Lung (tissue), 13 donors: Measurements from ENCODE around the gene KRTAP26-1. TPM values are rescaled to one million over a fixed set of nuclear protein-coding genes. Genes with fewer than 3 reads are reported as not detected.

Experiments
- ATAC-seq: fragments of 200-7000 bp; cut with Tn5 transposase; one replicate; pipeline ENCODE4 v1.9.1; 2020; ENCODE audit warnings: moderate number of reproducible peaks; ENCODE audit not compliant: insufficient read depth, low FRiP score
- DNase-seq, 3 donors: peaks; one replicate each; pipeline ENCODE4 v3.0.0-alpha.2; 2013 to 2017
- H3K27ac ChIP-seq, 2 donors: one replicate each; pipeline ENCODE4 v1.5.1; 2013; ENCODE audit warnings: mild to moderate bottlenecking in 2 of 2, moderate library complexity in 2 of 2, control low read depth in 1 of 2, inconsistent platforms in 1 of 2, low read depth in 1 of 2, low read length in 1 of 2
- H3K27me3 ChIP-seq, 3 donors: one replicate each; pipeline ENCODE4 v1.5.1; 2013; ENCODE audit warnings: low read length in 2 of 3; ENCODE audit not compliant: control insufficient read depth in 3 of 3, insufficient read depth in 3 of 3
- H3K36me3 ChIP-seq, 4 donors: one replicate each; pipeline ENCODE4 v1.5.1; 2013; ENCODE audit warnings: low read length in 4 of 4, mild to moderate bottlenecking in 1 of 4, moderate library complexity in 1 of 4; ENCODE audit not compliant: control insufficient read depth in 4 of 4, insufficient read depth in 4 of 4
- H3K4me1 ChIP-seq, 5 donors: one replicate each; pipeline ENCODE4 v1.5.1; 2013; ENCODE audit warnings: low read length in 5 of 5, mild to moderate bottlenecking in 2 of 5, moderate library complexity in 1 of 5; ENCODE audit not compliant: control insufficient read depth in 5 of 5, insufficient read depth in 5 of 5
- H3K4me3 ChIP-seq: one replicate; pipeline ENCODE4 v1.5.1; 2013; ENCODE audit warnings: mild to moderate bottlenecking, control low read depth, moderate library complexity
- H3K9ac ChIP-seq, 2 donors: one replicate each; pipeline ENCODE4 v1.5.1; 2013; ENCODE audit warnings: low read length in 2 of 2, control low read depth in 1 of 2; ENCODE audit not compliant: insufficient read depth in 1 of 2
- H3K9me3 ChIP-seq, 4 donors: one replicate each; pipeline ENCODE4 v1.5.1; 2013; ENCODE audit warnings: low read length in 3 of 4, mild to moderate bottlenecking in 1 of 4, moderate library complexity in 1 of 4; ENCODE audit not compliant: control insufficient read depth in 4 of 4, insufficient read depth in 3 of 4
- CTCF ChIP-seq: IDR thresholded peaks from 2 replicates; pipeline ENCODE4 v1.5.1; 2012; ENCODE audit warnings: mild to moderate bottlenecking; ENCODE audit errors: control extremely low read depth, extremely low read depth
- WGBS, 2 donors: extraction: QIAGEN DNeasy Blood & Tissue Kit; methylation state at CpG; one replicate each; pipeline ENCODE4 v1.1.7; 2013; 5-methylcytosine and 5-hydroxymethylcytosine counted together
- polyA plus RNA-seq, 2 donors: library from polyadenylated mRNA; stranded (reverse); fragments of 200-250 nt; gene quantifications; one replicate each; pipeline ENCODE4 v1.2.1, GENCODE V29; 2013
- small RNA-seq: library from RNA; depleted of rRNA; stranded (forward); fragments of <200 nt; gene quantifications from one replicate; pipeline ENCODE3, GENCODE V24; 2014; ENCODE audit warnings: low replicate concordance
- total RNA-seq, 2 donors: library from RNA; depleted of rRNA in 1 of 2; stranded (reverse); fragments of >200 nt in 1 of 2; gene quantifications; one replicate each; pipeline ENCODE4 v1.2.1, GENCODE V29; 2014 to 2021
- donor health status: control.
- donor health status: control.
- donor health status: Bipolar disorder and iron deficiency.
- donor health status: healthy.
- donor health status: DM: yes; HTN: yes; CAD: no.

Gene KRTAP26-1
- total and polyA plus RNA-seq, 4 donors = not detected

GRCh38 chr21:30271156-30271555 lies 49.0 kb downstream of the KRTAP26-1 start:
- Histone ChIP-seq H3K27me3 (no peaks in the 10 kb centered on the region), H3K36me3 (no peaks in the 10 kb centered on the region), H3K4me3 (no peak overlapping the region), H3K4me1 (no peaks in the 10 kb centered on the region), H3K9me3 (no peaks in the 10 kb centered on the region), H3K27ac (no peak overlapping the region), H3K9ac (no peak overlapping the region)
- no peak for TF ChIP-seq CTCF
- 76 to 86% methylated on average over 5 of the region's 5 CpGs for WGBS, 2 donors
- ATAC-seq = no peak
- no peak for DNase-seq

GRCh38 chr21:30269803-30270530 lies 50.1 kb downstream of the KRTAP26-1 start:
- TF ChIP-seq CTCF = no peak
- DNase-seq (no peak), ATAC-seq (no peak)
- H3K4me3 ChIP-seq = no peak overlapping the region
- 48 to 59% methylated on average over 3 of the region's 3 CpGs for WGBS, 2 donors
- H3K36me3 ChIP-seq = no peaks in the 10 kb centered on the region
- H3K9me3 ChIP-seq = peaks cover 0 to 3% (median 0%) of the 10 kb centered on the region in 4 donors
- no peak overlapping the region for H3K9ac ChIP-seq
- no peaks in the 10 kb centered on the region for H3K27me3 ChIP-seq
- no peaks in the 10 kb centered on the region for H3K4me1 ChIP-seq
- H3K27ac ChIP-seq = no peak overlapping the region

Small RNA genes within 50 kb of the gene (small RNA-seq; reads per million reads assigned to genes)
- not detected for gene KRTAP23-1

Other genes with a start within 250 kb of the KRTAP26-1 start
- not detected for gene CLDN17, start 153.5 kb downstream of the KRTAP26-1 start, total RNA-seq
- not detected for gene CLDN17, start 153.5 kb downstream of the KRTAP26-1 start, polyA plus RNA-seq
- gene CLDN8, start 104.2 kb downstream of the KRTAP26-1 start, total RNA-seq = 1 to 10 TPM; 2.3 to 3.1 TPM
- gene CLDN8, start 104.2 kb downstream of the KRTAP26-1 start, polyA plus RNA-seq = 1 to 10 TPM; 1.1 to 1.3 TPM
- gene KRTAP24-1, start 37.4 kb downstream of the KRTAP26-1 start, total RNA-seq = not detected
- gene KRTAP24-1, start 37.4 kb downstream of the KRTAP26-1 start, polyA plus RNA-seq = not detected
- gene KRTAP25-1, start 30.8 kb downstream of the KRTAP26-1 start, total RNA-seq = not detected
- gene KRTAP25-1, start 30.8 kb downstream of the KRTAP26-1 start, polyA plus RNA-seq = not detected
- not detected for gene KRTAP27-1, start 17.4 kb upstream of the KRTAP26-1 start, total RNA-seq
- not detected for gene KRTAP27-1, start 17.4 kb upstream of the KRTAP26-1 start, polyA plus RNA-seq
- gene KRTAP23-1, start 28.3 kb upstream of the KRTAP26-1 start, total RNA-seq = not detected
- gene KRTAP23-1, start 28.3 kb upstream of the KRTAP26-1 start, polyA plus RNA-seq = not detected
- not detected for gene KRTAP13-2, start 52.0 kb upstream of the KRTAP26-1 start, total RNA-seq
- not detected for gene KRTAP13-2, start 52.0 kb upstream of the KRTAP26-1 start, polyA plus RNA-seq
- gene KRTAP13-1, start 75.7 kb upstream of the KRTAP26-1 start, total RNA-seq = not detected
- not detected for gene KRTAP13-1, start 75.7 kb upstream of the KRTAP26-1 start, polyA plus RNA-seq
- not detected for gene KRTAP13-3, start 105.6 kb upstream of the KRTAP26-1 start, total RNA-seq
- gene KRTAP13-3, start 105.6 kb upstream of the KRTAP26-1 start, polyA plus RNA-seq = not detected
- not detected for gene KRTAP13-4, start 109.9 kb upstream of the KRTAP26-1 start, total RNA-seq
- gene KRTAP13-4, start 109.9 kb upstream of the KRTAP26-1 start, polyA plus RNA-seq = not detected
- gene KRTAP15-1, start 120.0 kb upstream of the KRTAP26-1 start, total RNA-seq = not detected
- gene KRTAP15-1, start 120.0 kb upstream of the KRTAP26-1 start, polyA plus RNA-seq = not detected
- not detected for gene KRTAP19-1, start 160.1 kb upstream of the KRTAP26-1 start, total RNA-seq
- gene KRTAP19-1, start 160.1 kb upstream of the KRTAP26-1 start, polyA plus RNA-seq = not detected
- gene KRTAP19-2, start 167.1 kb upstream of the KRTAP26-1 start, total RNA-seq = not detected
- not detected for gene KRTAP19-2, start 167.1 kb upstream of the KRTAP26-1 start, polyA plus RNA-seq
- not detected for gene KRTAP19-3, start 171.7 kb upstream of the KRTAP26-1 start, total RNA-seq
- gene KRTAP19-3, start 171.7 kb upstream of the KRTAP26-1 start, polyA plus RNA-seq = not detected
- gene KRTAP19-4, start 176.8 kb upstream of the KRTAP26-1 start, total RNA-seq = not detected
- gene KRTAP19-4, start 176.8 kb upstream of the KRTAP26-1 start, polyA plus RNA-seq = not detected
- gene KRTAP19-5, start 181.8 kb upstream of the KRTAP26-1 start, total RNA-seq = not detected
- gene KRTAP19-5, start 181.8 kb upstream of the KRTAP26-1 start, polyA plus RNA-seq = not detected
- not detected for gene KRTAP19-6, start 221.5 kb upstream of the KRTAP26-1 start, total RNA-seq
- not detected for gene KRTAP19-6, start 221.5 kb upstream of the KRTAP26-1 start, polyA plus RNA-seq
- gene KRTAP19-7, start 241.0 kb upstream of the KRTAP26-1 start, total RNA-seq = not detected
- not detected for gene KRTAP19-7, start 241.0 kb upstream of the KRTAP26-1 start, polyA plus RNA-seq